GM21619 (cell line): ENCODE measurements around the gene VAC14.

Experiments
- ATAC-seq: cut with Tn5 transposase; IDR thresholded peaks from one replicate; pipeline ENCODE4 v1.9.1; 2021; ENCODE audit not compliant: unreplicated experiment

The VAC14 gene

GRCh38 chr16:70694088-70694867 lies 106.7 kb downstream of the VAC14 start:
- no peak for ATAC-seq

GRCh38 chr16:70692873-70693671 lies 107.9 kb downstream of the VAC14 start:
- ATAC-seq, result no peak

GRCh38 chr16:70692130-70692872 lies 108.7 kb downstream of the VAC14 start:
- no peak for ATAC-seq

GRCh38 chr16:70691223-70692129 lies 109.5 kb downstream of the VAC14 start:
- no peak for ATAC-seq

- ATAC-seq, result no peak
These were observed 110.7 kb downstream of the VAC14 start for GRCh38 chr16:70689970-70690891.

- ATAC-seq, result no peak
These were observed 111.7 kb downstream of the VAC14 start for GRCh38 chr16:70689035-70689969.

GRCh38 chr16:70688246-70688742 lies 112.7 kb downstream of the VAC14 start:
- no peak for ATAC-seq

GRCh38 chr16:70687671-70688245 lies 113.2 kb downstream of the VAC14 start:
- ATAC-seq, result no peak

GRCh38 chr16:70687102-70687511 lies 113.9 kb downstream of the VAC14 start:
- no peak for ATAC-seq

- no peak for ATAC-seq
These were observed 114.4 kb downstream of the VAC14 start for GRCh38 chr16:70686376-70687101.

GRCh38 chr16:70685938-70686375 lies 115.0 kb downstream of the VAC14 start, which contains the start of gene MTSS2:
Gene MTSS2, minus strand, starts transcription at chr16:70686053. Its CDS starts 262 bp downstream, at chr16:70685791.
- ATAC-seq, result no peak

GRCh38 chr16:70685061-70685937 lies 115.7 kb downstream of the VAC14 start:
- ATAC-seq, result no peak

- ATAC-seq, result no peak
These were observed 116.6 kb downstream of the VAC14 start for GRCh38 chr16:70684146-70685060.

GRCh38 chr16:70683146-70683944 lies 117.6 kb downstream of the VAC14 start:
- ATAC-seq, result no peak
